Liver (tissue), 9 donors: ENCODE measurements around the gene BEST1. TPM values are rescaled to one million over a fixed set of nuclear protein-coding genes. Genes with fewer than 3 reads are reported as not detected.

ENCODE experiments used
- DNase-seq: peaks from one replicate; pipeline ENCODE4 v3.0.0-alpha.2; 2017; ENCODE audit warnings: low spot score
- H3K27ac ChIP-seq, 2 donors: one replicate each; pipeline ENCODE4 v1.7.0; 2013; ENCODE audit warnings: inconsistent platforms in 2 of 2, low read length in 2 of 2, control low read depth in 1 of 2, low read depth in 1 of 2, mild to moderate bottlenecking in 1 of 2
- H3K27me3 ChIP-seq, 4 donors: one replicate each; pipeline versions ENCODE4 v1.6.1 to v1.7.0; 2013; ENCODE audit warnings: low read length in 3 of 4, inconsistent platforms in 1 of 4, mild to moderate bottlenecking in 1 of 4, moderate library complexity in 1 of 4; ENCODE audit not compliant: control insufficient read depth in 4 of 4, insufficient read depth in 4 of 4
- H3K36me3 ChIP-seq, 4 donors: one replicate each; pipeline versions ENCODE4 v1.6.1 to v1.7.0; 2013; ENCODE audit warnings: low read length in 3 of 4, mild to moderate bottlenecking in 3 of 4, low read depth in 1 of 4, moderate library complexity in 1 of 4; ENCODE audit not compliant: control insufficient read depth in 4 of 4, insufficient read depth in 3 of 4
- H3K4me1 ChIP-seq, 4 donors: one replicate each; pipeline versions ENCODE4 v1.6.1 to v1.7.0; 2013; ENCODE audit warnings: low read length in 3 of 4, mild to moderate bottlenecking in 3 of 4, moderate library complexity in 1 of 4; ENCODE audit not compliant: control insufficient read depth in 4 of 4, insufficient read depth in 4 of 4
- H3K4me3 ChIP-seq, 3 donors: one replicate each; pipeline versions ENCODE4 v1.6.1 to v1.7.0; 2013; ENCODE audit warnings: low read length in 3 of 3, control low read depth in 1 of 3, low read depth in 1 of 3, mild to moderate bottlenecking in 1 of 3
- H3K9ac ChIP-seq, 2 donors: one replicate each; pipeline ENCODE4 v1.7.0; 2013; ENCODE audit warnings: low read length in 2 of 2, mild to moderate bottlenecking in 2 of 2, moderate library complexity in 2 of 2, control low read depth in 1 of 2, low read depth in 1 of 2
- H3K9me3 ChIP-seq, 4 donors: one replicate each; pipeline versions ENCODE4 v1.6.1 to v1.7.0; 2013; ENCODE audit warnings: low read length in 3 of 4; ENCODE audit not compliant: control insufficient read depth in 4 of 4
- CTCF ChIP-seq: fragments of 150-350 bp; IDR thresholded peaks from 2 replicates; pipeline ENCODE4 v1.5.1; 2017; ENCODE audit warnings: improper control_type of control experiment, low read depth, low read length; ENCODE audit not compliant: missing input control
- EGR1 ChIP-seq, 2 donors: IDR thresholded peaks; 2 replicates each; pipeline ENCODE4 v1.6.1; 2016 to 2018; ENCODE audit warnings: antibody characterized with exemption in 2 of 2, low read depth in 2 of 2
- FOXA1 ChIP-seq: IDR thresholded peaks from 2 replicates; pipeline ENCODE4 v1.6.1; 2016; ENCODE audit warnings: antibody characterized with exemption
- FOXA2 ChIP-seq: IDR thresholded peaks from 2 replicates; pipeline ENCODE4 v1.6.1; 2016; ENCODE audit warnings: antibody characterized with exemption
- GABPA ChIP-seq, 2 donors: IDR thresholded peaks in 1 of 2; conservative IDR thresholded peaks in 1 of 2; 2 replicates each; pipeline ENCODE4 v1.6.1; 2016; ENCODE audit warnings: antibody characterized with exemption in 2 of 2, mild to moderate bottlenecking in 1 of 2, moderate library complexity in 1 of 2
- HNF4A ChIP-seq, 2 donors: conservative IDR thresholded peaks; 2 replicates each; pipeline ENCODE4 v1.6.1; 2016; ENCODE audit warnings: antibody characterized with exemption in 2 of 2, mild to moderate bottlenecking in 2 of 2
- JUND ChIP-seq, 2 donors: IDR thresholded peaks; 2 replicates each; pipeline ENCODE4 v1.6.1; 2016; ENCODE audit warnings: antibody characterized with exemption in 2 of 2
- MAX ChIP-seq: IDR thresholded peaks from 2 replicates; pipeline ENCODE4 v1.6.1; 2016; ENCODE audit warnings: antibody characterized with exemption
- NR2F2 ChIP-seq: IDR thresholded peaks from 2 replicates; pipeline ENCODE4 v1.6.1; 2016; ENCODE audit warnings: antibody characterized with exemption
- RAD21 ChIP-seq, 2 donors: IDR thresholded peaks; 2 replicates each; pipeline ENCODE4 v1.6.1; 2016; ENCODE audit warnings: antibody characterized with exemption in 2 of 2, mild to moderate bottlenecking in 2 of 2
- REST ChIP-seq: IDR thresholded peaks from 2 replicates; pipeline ENCODE4 v1.6.1; 2016; ENCODE audit warnings: antibody characterized with exemption, mild to moderate bottlenecking
- SP1 ChIP-seq: IDR thresholded peaks from 2 replicates; pipeline ENCODE4 v1.6.1; 2018; ENCODE audit warnings: antibody characterized with exemption, mild to moderate bottlenecking
- TAF1 ChIP-seq: conservative IDR thresholded peaks from 2 replicates; pipeline ENCODE4 v1.6.1; 2016; ENCODE audit warnings: antibody characterized with exemption, mild to moderate bottlenecking
- YY1 ChIP-seq: IDR thresholded peaks from 2 replicates; pipeline ENCODE4 v1.6.1; 2016; ENCODE audit warnings: antibody characterized with exemption, mild to moderate bottlenecking
- ZBTB33 ChIP-seq: IDR thresholded peaks from 2 replicates; pipeline ENCODE4 v1.6.1; 2016; ENCODE audit warnings: antibody characterized with exemption
- WGBS: extraction: QIAGEN DNeasy Blood & Tissue Kit; methylation state at CpG from one replicate; pipeline ENCODE4 v1.1.7; 2013; 5-methylcytosine and 5-hydroxymethylcytosine counted together
- polyA plus RNA-seq, 2 donors: library from polyadenylated mRNA; stranded (reverse) in 1 of 2; unstranded in 1 of 2; fragments of 200-250 nt in 1 of 2; fragments of >200 nt in 1 of 2; fragmentation: Nextera tagmentation in 1 of 2; extraction: Ambion mirVana in 1 of 2; gene quantifications; one replicate each; pipeline versions ENCODE4 v1.2.1 to v1.2.3, GENCODE V29; 2013 to 2015
- total RNA-seq, 2 donors: library from RNA; depleted of rRNA; stranded (reverse); fragments of >200 nt; gene quantifications; one replicate each; pipeline ENCODE4 v1.2.3, GENCODE V29; 2014
- donor health status: healthy.
- donor health status: healthy.
- donor health status: healthy.
- donor health status: healthy.
- donor health status: healthy.

Gene BEST1
- total and polyA plus RNA-seq, 4 donors, result 0.22 to 1.6 (median 1.1) TPM

- TF ChIP-seq NR2F2, result no peak
- TF ChIP-seq EGR1 (IDR thresholded peaks at IDR 0.05; ENCODE audit: low read depth in 2 of 2), result no peak
- no peak for TF ChIP-seq HNF4A (conservative IDR thresholded peaks at IDR 0.05)
- no peak for TF ChIP-seq FOXA2
- TF ChIP-seq REST, result no peak
- TF ChIP-seq SP1, result no peak
- no peak for TF ChIP-seq ZBTB33
- TF ChIP-seq RAD21 (IDR thresholded peaks at IDR 0.05), result no peak
- no peak for TF ChIP-seq CTCF
- no peak for TF ChIP-seq GABPA (IDR thresholded peaks at IDR 0.05 in 1 of 2, conservative IDR thresholded peaks at IDR 0.05 in 1 of 2)
- no peak for TF ChIP-seq MAX
- TF ChIP-seq TAF1, result no peak
- no peak for TF ChIP-seq JUND (IDR thresholded peaks at IDR 0.05)
- TF ChIP-seq YY1, result no peak
- no peak for DNase-seq
- H3K9ac ChIP-seq, result peak overlapping the region; percentile 44 to 67
- H3K27me3 ChIP-seq, result no peaks in the 10 kb centered on the region
- peak overlapping the region; percentile 92 to 97 for H3K27ac ChIP-seq
- peaks cover 22 to 62% (median 40%) of the 10 kb centered on the region in 4 donors for H3K4me1 ChIP-seq
- 92% methylated on average over 16 of the region's 16 CpGs for WGBS
- peaks cover 0 to 13% (median 10%) of the 10 kb centered on the region in 4 donors for H3K36me3 ChIP-seq
- no peaks in the 10 kb centered on the region for H3K9me3 ChIP-seq
- peak overlapping the region; percentile 64 to 73 (median 64) for H3K4me3 ChIP-seq
Observed at GRCh38 chr11:61968758-61969390, 18.7 kb downstream of the BEST1 start.

- H3K27me3 ChIP-seq, result no peaks in the 10 kb centered on the region
- peaks cover 25 to 61% (median 37%) of the 10 kb centered on the region in 4 donors for H3K4me1 ChIP-seq
- H3K4me3 ChIP-seq, result no peak overlapping the region
- H3K9ac ChIP-seq, result peak overlapping the region in 1 of 2 donors; percentile 18
- no peak for DNase-seq
- peaks cover 0 to 9% (median 6%) of the 10 kb centered on the region in 4 donors for H3K36me3 ChIP-seq
- H3K9me3 ChIP-seq, result no peaks in the 10 kb centered on the region
- WGBS, result 94% methylated on average over 7 of the region's 7 CpGs
- H3K27ac ChIP-seq, result peak overlapping the region in 1 of 2 donors; percentile 92
- TF ChIP-seq SP1 (no peak), YY1 (no peak), FOXA1 (no peak), FOXA2 (no peak), CTCF (no peak), EGR1 (IDR thresholded peaks at IDR 0.05; ENCODE audit: low read depth in 2 of 2) (no peak), RAD21 (IDR thresholded peaks at IDR 0.05) (no peak), NR2F2 (no peak), JUND (IDR thresholded peaks at IDR 0.05) (no peak), GABPA (IDR thresholded peaks at IDR 0.05 in 1 of 2, conservative IDR thresholded peaks at IDR 0.05 in 1 of 2) (no peak), MAX (no peak), TAF1 (no peak), HNF4A (conservative IDR thresholded peaks at IDR 0.05) (no peak), ZBTB33 (no peak)
Observed at GRCh38 chr11:61969391-61969758, 19.2 kb downstream of the BEST1 start.
